Brain microvascular endothelial cell (primary cell): Measurements from ENCODE around the gene TACR1.
A peak's percentile ranks its signal among the peaks of the same experiment; 100 is the strongest.
"Not testable (repeated sequence)": the region's sequence is repeated elsewhere in the genome, so short reads cannot be mapped to it uniquely, and the experiment has no call there.

ENCODE experiments used
- DNase-seq: peaks from one replicate; pipeline ENCODE4 v3.0.0-alpha.2; 2020
- H3K27ac ChIP-seq: fragments of 250-450 bp; sonication (Bioruptor Pico); 2 replicates; pipeline ENCODE4 v1.5.1; 2020; ENCODE audit warnings: mild to moderate bottlenecking, moderate library complexity
- H3K27me3 ChIP-seq: fragments of 250-450 bp; sonication (Bioruptor Pico); replicated peaks from 2 replicates; pipeline ENCODE4 v1.5.1; 2020; ENCODE audit warnings: mild to moderate bottlenecking
- H3K36me3 ChIP-seq: fragments of 250-450 bp; sonication (Bioruptor Pico); replicated peaks from 2 replicates; pipeline ENCODE4 v1.5.1; 2020; ENCODE audit warnings: mild to moderate bottlenecking
- H3K4me3 ChIP-seq: 2 replicates; pipeline ENCODE4 v1.5.1; 2011; ENCODE audit warnings: low read depth, mild to moderate bottlenecking, control low read depth, low read length, moderate library complexity
- in situ Hi-C: cut with HindIII; loops from 2 replicates; pipeline ENCODE4 v1.10.0; 2017; ENCODE audit warnings: low sequenced_read_pairs, low pct_ligation_motif_present
- TF ChIP-seq, protein P1 (sequence below): IDR thresholded peaks from 2 replicates; pipeline ENCODE4 v1.5.1; 2011; ENCODE audit warnings: low read depth, mild to moderate bottlenecking, moderate library complexity, low read length, control low read depth, inconsistent platforms; ENCODE audit errors: missing control alignments

Gene TACR1, protein sequence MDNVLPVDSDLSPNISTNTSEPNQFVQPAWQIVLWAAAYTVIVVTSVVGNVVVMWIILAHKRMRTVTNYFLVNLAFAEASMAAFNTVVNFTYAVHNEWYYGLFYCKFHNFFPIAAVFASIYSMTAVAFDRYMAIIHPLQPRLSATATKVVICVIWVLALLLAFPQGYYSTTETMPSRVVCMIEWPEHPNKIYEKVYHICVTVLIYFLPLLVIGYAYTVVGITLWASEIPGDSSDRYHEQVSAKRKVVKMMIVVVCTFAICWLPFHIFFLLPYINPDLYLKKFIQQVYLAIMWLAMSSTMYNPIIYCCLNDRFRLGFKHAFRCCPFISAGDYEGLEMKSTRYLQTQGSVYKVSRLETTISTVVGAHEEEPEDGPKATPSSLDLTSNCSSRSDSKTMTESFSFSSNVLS

DNA sequence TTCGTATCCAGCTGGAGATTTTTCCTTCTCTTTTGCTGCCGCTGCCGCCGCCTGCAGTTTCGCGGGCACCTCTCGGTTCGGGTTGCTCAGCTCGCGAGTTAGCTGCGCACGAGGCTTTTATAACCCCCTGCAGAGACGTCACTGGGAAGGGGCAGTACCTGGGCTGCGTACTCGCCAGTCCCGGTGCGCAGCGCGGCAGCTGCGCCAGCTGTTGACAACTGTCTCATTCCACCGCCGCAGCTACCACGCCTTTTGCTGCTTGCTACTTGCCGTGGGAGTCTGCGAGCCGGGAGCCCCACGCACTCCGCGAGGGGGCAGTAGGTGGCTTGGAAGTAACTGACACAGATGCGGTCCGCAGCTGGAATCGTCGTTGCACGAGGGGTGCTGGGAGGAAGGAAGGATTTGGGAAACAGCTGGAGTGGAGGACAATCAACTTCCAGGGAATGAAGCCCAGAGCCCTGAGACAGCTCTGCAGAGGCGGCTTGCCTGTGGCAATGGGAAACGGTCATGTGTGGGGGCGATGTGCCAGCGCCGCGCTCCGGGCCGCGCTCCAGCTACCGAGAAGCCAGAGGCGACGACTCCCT lies at the start of gene TACR1:
Gene TACR1, minus strand, starts transcription at position 93 of the 584 bp plus-strand sequence. CDS start 586 bp downstream, outside the sequence.
- TF ChIP-seq, protein P1, sequence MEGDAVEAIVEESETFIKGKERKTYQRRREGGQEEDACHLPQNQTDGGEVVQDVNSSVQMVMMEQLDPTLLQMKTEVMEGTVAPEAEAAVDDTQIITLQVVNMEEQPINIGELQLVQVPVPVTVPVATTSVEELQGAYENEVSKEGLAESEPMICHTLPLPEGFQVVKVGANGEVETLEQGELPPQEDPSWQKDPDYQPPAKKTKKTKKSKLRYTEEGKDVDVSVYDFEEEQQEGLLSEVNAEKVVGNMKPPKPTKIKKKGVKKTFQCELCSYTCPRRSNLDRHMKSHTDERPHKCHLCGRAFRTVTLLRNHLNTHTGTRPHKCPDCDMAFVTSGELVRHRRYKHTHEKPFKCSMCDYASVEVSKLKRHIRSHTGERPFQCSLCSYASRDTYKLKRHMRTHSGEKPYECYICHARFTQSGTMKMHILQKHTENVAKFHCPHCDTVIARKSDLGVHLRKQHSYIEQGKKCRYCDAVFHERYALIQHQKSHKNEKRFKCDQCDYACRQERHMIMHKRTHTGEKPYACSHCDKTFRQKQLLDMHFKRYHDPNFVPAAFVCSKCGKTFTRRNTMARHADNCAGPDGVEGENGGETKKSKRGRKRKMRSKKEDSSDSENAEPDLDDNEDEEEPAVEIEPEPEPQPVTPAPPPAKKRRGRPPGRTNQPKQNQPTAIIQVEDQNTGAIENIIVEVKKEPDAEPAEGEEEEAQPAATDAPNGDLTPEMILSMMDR: peak; percentile 84
- DNase-seq: peak; percentile 52
- Histone ChIP-seq H3K36me3 (no peaks in the 10 kb centered on the region), H3K27ac (no peak within 1 kb of the TSS), H3K27me3 (peaks cover 48% of the 10 kb centered on the region), H3K4me3 (peak within 1 kb of the TSS; percentile 33)
- in situ Hi-C loops: no loop called here

DNA sequence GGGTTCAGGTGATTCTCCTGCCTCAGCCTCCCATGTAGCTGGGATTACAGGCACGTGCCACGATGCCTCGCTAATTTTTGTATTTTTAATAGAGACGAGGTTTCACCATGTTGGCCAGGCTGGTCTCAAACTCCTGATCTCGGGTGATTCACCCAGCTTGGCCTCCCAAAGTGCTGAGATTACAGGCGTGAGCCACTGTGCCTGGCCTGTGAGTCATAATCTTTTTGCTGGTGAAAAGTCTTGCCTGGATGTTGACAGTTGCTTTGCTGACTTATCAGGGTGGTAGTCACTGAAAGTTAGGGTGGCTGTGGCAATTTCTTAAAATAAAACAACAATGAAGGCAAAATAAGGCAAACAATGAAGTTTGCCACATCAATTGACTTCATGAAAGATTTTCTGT lies 49.3 kb upstream of the TACR1 start:
- in situ Hi-C loops, H3K27me3 ChIP-seq, H3K27ac ChIP-seq, H3K4me3 ChIP-seq, H3K36me3 ChIP-seq, DNase-seq: not testable (repeated sequence)

DNA sequence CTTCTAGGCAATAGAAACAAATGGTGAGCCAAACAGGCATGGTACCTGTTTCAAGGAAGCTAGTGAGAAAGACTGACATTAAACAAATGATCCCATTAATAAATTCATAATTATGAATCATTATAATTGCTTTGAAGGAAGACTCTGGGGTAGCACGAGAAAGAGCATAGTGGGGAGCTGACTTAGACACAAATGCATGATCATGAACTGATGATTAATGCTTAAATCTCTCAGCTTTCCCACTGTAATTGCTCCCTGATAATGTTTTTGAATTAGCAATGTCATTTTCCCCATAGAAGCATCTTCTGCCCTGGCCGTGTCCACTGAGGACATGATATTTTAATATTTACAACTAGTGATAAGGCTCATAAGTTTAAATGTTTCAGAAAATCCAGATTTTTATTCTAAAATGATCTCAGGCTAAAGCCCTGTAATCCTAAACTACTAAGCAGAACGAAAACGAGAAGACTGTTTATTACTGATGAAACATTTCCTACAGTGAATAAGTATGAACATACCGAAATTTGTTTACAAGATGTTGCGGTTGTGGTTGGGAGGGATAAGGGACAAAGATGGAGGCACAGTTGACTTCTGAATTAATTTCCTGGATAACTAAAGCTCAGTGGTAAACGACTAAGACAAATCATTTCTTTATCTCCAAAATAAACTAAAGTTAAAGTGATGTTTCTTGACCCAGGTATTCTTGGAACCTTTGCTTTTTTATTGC lies 47.3 kb upstream of the TACR1 start:
- DNase-seq: no peak
- H3K27me3 ChIP-seq: no peaks in the 10 kb centered on the region
- no peak overlapping the region for H3K27ac ChIP-seq
- in situ Hi-C loops: no loop called here
- H3K36me3 ChIP-seq: no peaks in the 10 kb centered on the region
- no peak overlapping the region for H3K4me3 ChIP-seq
- TF ChIP-seq, protein P1: no peak

DNA sequence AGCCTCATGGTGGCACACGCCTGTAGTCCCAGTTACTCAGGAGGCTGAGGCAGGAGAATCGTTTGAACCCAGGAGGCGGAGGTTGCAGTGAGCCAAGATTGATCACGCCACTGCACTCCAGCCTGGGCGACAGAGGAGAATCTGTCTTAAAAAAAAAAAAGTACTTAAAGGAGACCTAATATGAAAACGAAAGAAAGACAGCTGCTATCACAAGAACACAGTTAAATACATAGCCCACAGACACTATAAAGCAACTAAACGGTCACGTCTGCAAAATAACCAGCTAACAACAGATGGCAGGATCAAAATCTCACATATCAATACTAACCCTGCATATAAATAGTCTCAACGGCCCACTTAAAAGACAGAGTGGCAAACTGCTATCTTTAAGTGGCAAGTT lies 43.9 kb upstream of the TACR1 start:
- TF ChIP-seq, protein P1: no peak
- no peak overlapping the region for H3K27ac ChIP-seq
- H3K4me3 ChIP-seq: no peak overlapping the region
- no peak for DNase-seq
- H3K27me3 ChIP-seq: no peaks in the 10 kb centered on the region
- in situ Hi-C loops: no loop called here
- H3K36me3 ChIP-seq: no peaks in the 10 kb centered on the region

DNA sequence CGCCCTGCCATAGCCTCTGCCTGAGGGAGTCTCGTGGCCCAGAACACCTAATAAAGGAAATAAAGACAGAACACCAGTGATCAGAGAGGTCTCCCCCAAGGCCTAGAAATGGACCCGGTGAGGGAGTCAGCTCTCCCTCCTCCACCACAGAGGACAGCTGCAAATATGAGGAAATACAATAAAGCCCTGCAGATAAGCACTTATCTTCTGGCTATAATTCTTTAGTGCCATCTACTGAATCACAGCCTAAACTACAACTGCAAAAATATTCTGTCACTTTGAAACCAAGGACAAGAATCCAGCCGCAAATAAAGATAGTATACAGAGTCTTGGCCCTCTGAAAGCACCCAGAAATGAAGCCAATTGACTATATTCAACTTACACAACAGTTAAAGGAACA lies 42.4 kb upstream of the TACR1 start:
- no peak overlapping the region for H3K27ac ChIP-seq
- no peaks in the 10 kb centered on the region for H3K36me3 ChIP-seq
- TF ChIP-seq, protein P1: peak; percentile 41
- DNase-seq: peak; percentile 11
- no peaks in the 10 kb centered on the region for H3K27me3 ChIP-seq
- H3K4me3 ChIP-seq: no peak overlapping the region
- in situ Hi-C loops: no loop called here

DNA sequence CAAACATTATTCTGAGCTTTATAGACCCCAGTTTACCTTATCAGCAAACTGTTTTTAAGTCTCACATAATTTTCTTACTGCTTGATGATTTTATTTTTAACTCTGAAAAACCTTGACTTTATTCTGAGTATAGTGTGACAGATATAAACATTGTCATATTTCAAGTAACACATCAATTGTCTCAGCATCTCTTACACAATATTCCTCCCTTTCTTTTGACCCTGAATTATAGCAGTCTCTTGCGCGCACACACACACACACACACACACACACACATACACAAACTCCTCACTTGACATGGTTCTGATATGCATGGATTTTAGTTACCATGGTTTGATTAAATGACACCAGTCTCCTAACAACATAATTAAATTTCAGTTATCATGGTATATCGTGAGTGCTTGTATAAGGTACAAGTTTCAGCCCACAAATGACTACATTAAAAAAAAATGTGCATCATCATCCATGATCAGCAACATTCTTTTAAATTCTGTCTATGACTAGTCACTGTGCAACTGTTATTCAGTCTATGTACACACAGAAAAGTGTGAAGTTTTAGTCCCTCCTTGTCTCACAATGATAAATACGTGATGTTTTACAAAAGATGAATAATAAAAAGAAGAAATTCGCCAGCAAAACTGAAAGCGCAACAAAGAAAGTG lies 39.5 kb upstream of the TACR1 start:
- TF ChIP-seq, protein P1: no peak
- in situ Hi-C loops: no loop called here
- peak; percentile 45 for DNase-seq
- Histone ChIP-seq H3K27ac (peak overlapping the region; percentile 21), H3K4me3 (no peak overlapping the region), H3K27me3 (no peaks in the 10 kb centered on the region), H3K36me3 (no peaks in the 10 kb centered on the region)
